DMS79 treated with DMSO at 0.1 percent for 48 hours (cell line): ENCODE data around the gene HS2ST1.
A peak's percentile ranks its signal among the peaks of the same experiment; 100 is the strongest.
"Not testable (repeated sequence)": the region's sequence is repeated elsewhere in the genome, so short reads cannot be mapped to it uniquely, and the experiment has no call there.

Source experiments
- DNase-seq: peaks from one replicate; lab custom pipeline; 2025; lab: John Stamatoyannopoulos, UW

HS2ST1 gene

GRCh38 chr1:87066708-87067107 lies 152.3 kb downstream of the HS2ST1 start:
- not testable (repeated sequence) for DNase-seq

- no peak for DNase-seq
These were observed 158.0 kb downstream of the HS2ST1 start for GRCh38 chr1:87072411-87072810.

GRCh38 chr1:87072904-87073303 lies 158.5 kb downstream of the HS2ST1 start:
- DNase-seq = no peak

GRCh38 chr1:87074001-87074795 lies 159.8 kb downstream of the HS2ST1 start:
- no peak for DNase-seq

- no peak for DNase-seq
These were observed 163.7 kb downstream of the HS2ST1 start for GRCh38 chr1:87077959-87078639.

GRCh38 chr1:87084244-87084836 lies 169.9 kb downstream of the HS2ST1 start:
- DNase-seq = peak; percentile 75

GRCh38 chr1:87086120-87086519 lies 171.7 kb downstream of the HS2ST1 start:
- DNase-seq = no peak

- DNase-seq = no peak
These were observed 174.8 kb downstream of the HS2ST1 start for GRCh38 chr1:87089070-87089736.

GRCh38 chr1:87089823-87090222 lies 175.4 kb downstream of the HS2ST1 start:
- DNase-seq = no peak

GRCh38 chr1:87091425-87091824 lies 177.0 kb downstream of the HS2ST1 start:
- no peak for DNase-seq

GRCh38 chr1:87092846-87093245 lies 178.4 kb downstream of the HS2ST1 start:
- DNase-seq = no peak

GRCh38 chr1:87093286-87093685 lies 178.9 kb downstream of the HS2ST1 start:
- DNase-seq = no peak

- no peak for DNase-seq
These were observed 179.8 kb downstream of the HS2ST1 start for GRCh38 chr1:87094238-87094637.

- DNase-seq = no peak
These were observed 185.8 kb downstream of the HS2ST1 start for GRCh38 chr1:87100271-87100670.

GRCh38 chr1:87103074-87103473 lies 188.6 kb downstream of the HS2ST1 start:
- peak; percentile 79 for DNase-seq

- no peak for DNase-seq
These were observed 189.7 kb downstream of the HS2ST1 start for GRCh38 chr1:87104140-87104539.

GRCh38 chr1:87104945-87105344 lies 190.5 kb downstream of the HS2ST1 start:
- DNase-seq = no peak

GRCh38 chr1:87106144-87106543 lies 191.7 kb downstream of the HS2ST1 start:
- DNase-seq = no peak

- no peak for DNase-seq
These were observed 192.4 kb downstream of the HS2ST1 start for GRCh38 chr1:87106867-87107266.

GRCh38 chr1:87108228-87108627 lies 193.8 kb downstream of the HS2ST1 start:
- peak; percentile 9 for DNase-seq

- DNase-seq = no peak
These were observed 194.5 kb downstream of the HS2ST1 start for GRCh38 chr1:87108814-87109411.
